DOHH2 (cell line): ENCODE data around the gene PIK3AP1.

Experiments used
- H3F3A ChIP-seq: fragments of 200-600 bp; sonication (generic), shearing (Covaris generic); 2 replicates; pipeline ENCODE4 v1.6.0; 2016; ENCODE audit warnings: antibody characterized with exemption, mild to moderate bottlenecking; ENCODE audit not compliant: control insufficient read depth, insufficient read depth
- H3K27ac ChIP-seq: fragments of 200-600 bp; sonication (generic); 2 replicates; pipeline ENCODE4 v1.5.1; 2014; ENCODE audit warnings: low read depth, mild to moderate bottlenecking, low read length, moderate library complexity
- H3K27me3 ChIP-seq: fragments of 200-600 bp; sonication (generic); 2 replicates; pipeline ENCODE4 v1.6.1; 2014; ENCODE audit warnings: mild to moderate bottlenecking, low read length, mixed read lengths; ENCODE audit not compliant: control insufficient read depth
- H3K36me3 ChIP-seq: fragments of 200-600 bp; sonication (generic); 2 replicates; pipeline ENCODE4 v1.6.1; 2014; ENCODE audit warnings: mild to moderate bottlenecking, low read length, moderate library complexity, mixed read lengths; ENCODE audit not compliant: control insufficient read depth
- H3K4me1 ChIP-seq: fragments of 200-600 bp; sonication (generic); 2 replicates; pipeline ENCODE4 v1.6.1; 2014; ENCODE audit warnings: mild to moderate bottlenecking, low read length, mixed read lengths; ENCODE audit not compliant: control insufficient read depth
- H3K4me2 ChIP-seq: fragments of 200-600 bp; sonication (generic); 2 replicates; pipeline ENCODE4 v1.6.0; 2014; ENCODE audit warnings: mild to moderate bottlenecking, low read length, moderate library complexity
- H3K4me3 ChIP-seq: fragments of 200-600 bp; sonication (generic); 2 replicates; pipeline ENCODE4 v1.5.1; 2014; ENCODE audit warnings: mild to moderate bottlenecking, low read length, mixed read lengths
- H3K79me2 ChIP-seq: fragments of 200-600 bp; sonication (generic); 2 replicates; pipeline ENCODE4 v1.6.1; 2014; ENCODE audit warnings: mild to moderate bottlenecking, low read length, mixed read lengths; ENCODE audit not compliant: control insufficient read depth
- H3K9me2 ChIP-seq: fragments of 200-600 bp; sonication (generic); replicated peaks from 2 replicates; pipeline ENCODE4 v1.6.1; 2014; ENCODE audit warnings: mild to moderate bottlenecking, low read length, mixed read lengths; ENCODE audit not compliant: control insufficient read depth
- H3K9me3 ChIP-seq: fragments of 200-600 bp; sonication (generic); 2 replicates; pipeline ENCODE4 v1.6.1; 2014; ENCODE audit warnings: antibody characterized with exemption, low read length, mixed read lengths; ENCODE audit not compliant: control insufficient read depth, insufficient read depth
- H4K20me1 ChIP-seq: fragments of 200-600 bp; sonication (generic); 2 replicates; pipeline ENCODE4 v1.6.0; 2014; ENCODE audit warnings: low read depth, mild to moderate bottlenecking, antibody characterized with exemption, low read length, moderate library complexity; ENCODE audit not compliant: control insufficient read depth, insufficient read depth
- CTCF ChIP-seq: fragments of 200-600 bp; sonication (generic); IDR thresholded peaks from one replicate; pipeline ENCODE4 v1.5.1; 2014; ENCODE audit warnings: antibody characterized with exemption, mild to moderate bottlenecking, low read depth, low read length; ENCODE audit not compliant: poor library complexity, severe bottlenecking
- EZH2phosphoT487 ChIP-seq: fragments of 200-600 bp; sonication (generic); IDR thresholded peaks from 2 replicates; pipeline ENCODE4 v1.6.1; 2017; ENCODE audit warnings: borderline replicate concordance, mild to moderate bottlenecking, antibody characterized with exemption, low read length, moderate library complexity, mixed read lengths

The PIK3AP1 gene

DNA sequence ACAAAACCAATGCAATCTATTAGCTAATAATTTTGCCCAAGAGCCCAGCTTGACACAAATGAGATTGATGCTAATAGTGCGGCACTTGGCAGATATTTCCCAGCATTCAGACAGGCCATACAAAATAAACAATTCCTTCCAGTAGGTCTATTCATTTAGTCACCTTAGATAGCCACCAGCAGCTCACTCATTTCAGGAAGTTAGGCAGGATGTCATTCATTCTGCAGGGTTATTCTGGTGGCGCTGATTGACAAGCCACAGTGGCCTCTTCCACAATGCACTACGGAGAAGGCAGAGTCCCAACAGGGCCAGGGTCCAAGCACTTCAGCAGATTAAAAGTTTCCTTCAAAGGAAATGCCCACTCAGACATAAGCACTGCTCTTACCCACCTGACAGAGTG is 55.8 kb downstream of the PIK3AP1 start:
- Histone ChIP-seq H3K4me1 (peaks cover 82% of the 10 kb centered on the region), H3K27me3 (no peaks in the 10 kb centered on the region), H3K79me2 (peaks cover 97% of the 10 kb centered on the region), H3F3A (peaks cover 7% of the 10 kb centered on the region; the same call in 1 of the 2 replicates), H3K9me3 (no peaks in the 10 kb centered on the region), H3K9me2 (no peaks in the 10 kb centered on the region), H3K27ac (0 out of 2 replicates have a peak overlapping the region, but pooled peaks have one; percentile 2), H4K20me1 (peaks cover 12% of the 10 kb centered on the region; the same call in 1 of the 2 replicates), H3K4me3 (no peak overlapping the region), H3K4me2 (peak overlapping the region; percentile 18), H3K36me3 (peaks cover 60% of the 10 kb centered on the region)
- TF ChIP-seq EZH2phosphoT487 (no peak), CTCF (no peak)

- peaks cover 12% of the 10 kb centered on the region; the same call in 1 of the 2 replicates for H4K20me1 ChIP-seq
- no peak overlapping the region for H3K4me2 ChIP-seq
- H3K4me1 ChIP-seq, result peaks cover 81% of the 10 kb centered on the region
- no peak overlapping the region for H3K4me3 ChIP-seq
- no peak overlapping the region for H3K27ac ChIP-seq
- H3K9me3 ChIP-seq, result no peaks in the 10 kb centered on the region
- H3F3A ChIP-seq, result peaks cover 7% of the 10 kb centered on the region; the same call in 1 of the 2 replicates
- H3K27me3 ChIP-seq, result no peaks in the 10 kb centered on the region
- no peaks in the 10 kb centered on the region for H3K9me2 ChIP-seq
- H3K79me2 ChIP-seq, result peaks cover 97% of the 10 kb centered on the region
- TF ChIP-seq CTCF (no peak), EZH2phosphoT487 (no peak)
- peaks cover 56% of the 10 kb centered on the region for H3K36me3 ChIP-seq
These were observed 56.5 kb downstream of the PIK3AP1 start for GRCh38 chr10:96663797-96664196.

GRCh38 chr10:96661632-96662031 is 58.7 kb downstream of the PIK3AP1 start:
- Histone ChIP-seq H3K4me2 (no peak overlapping the region), H3K27ac (no peak overlapping the region), H3K9me2 (no peaks in the 10 kb centered on the region), H3F3A (peaks cover 4% of the 10 kb centered on the region; the same call in 1 of the 2 replicates), H3K79me2 (peaks cover 97% of the 10 kb centered on the region), H3K36me3 (peaks cover 59% of the 10 kb centered on the region), H3K27me3 (no peaks in the 10 kb centered on the region), H3K4me1 (peaks cover 78% of the 10 kb centered on the region), H3K9me3 (no peaks in the 10 kb centered on the region), H4K20me1 (peaks cover 16% of the 10 kb centered on the region; the same call in 1 of the 2 replicates), H3K4me3 (no peak overlapping the region)
- no peak for TF ChIP-seq CTCF
